ENCODE measurements around the gene TDRD12. TPM values are rescaled to one million over a fixed set of nuclear protein-coding genes. Genes with fewer than 3 reads are reported as not detected.

TDRD12 gene
- total and polyA plus RNA-seq, 2 of the 13 experiments (the other 11 are each of a cell fraction or from before 2014, with no cell fraction given) = 0.03 to 0.40 TPM

DNA sequence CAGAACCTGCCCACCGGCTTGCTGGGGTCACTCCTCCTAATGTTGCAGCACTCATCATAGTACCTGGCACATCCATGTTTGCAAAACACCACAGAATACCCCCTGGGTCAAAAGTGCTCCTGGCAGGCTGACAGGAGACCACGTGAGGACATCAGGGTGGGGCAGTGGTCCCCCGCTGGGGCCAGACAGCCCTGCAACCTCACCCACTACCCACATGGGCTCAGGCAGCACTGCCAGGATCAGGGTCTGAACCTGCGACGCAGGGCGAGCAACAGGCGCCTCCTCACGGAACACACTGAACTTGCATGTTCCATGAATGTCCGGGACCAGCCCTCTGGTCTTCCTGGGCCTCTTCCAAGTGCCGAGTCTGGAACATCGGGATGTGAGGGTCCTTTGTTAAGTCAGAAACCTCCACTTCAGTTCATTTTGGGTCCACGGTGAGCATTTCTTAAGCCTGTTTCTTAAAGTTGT, 151.4 kb downstream of the TDRD12 start (continued):
- TF ChIP-seq HNF4A (CRISPR knock-in tag; IDR thresholded peaks at IDR 0.05) = 0 out of 2 replicates have a peak, but pooled peaks have one; percentile 27
- TF ChIP-seq ZNF737 (CRISPR knock-in tag; IDR thresholded peaks at IDR 0.05; ENCODE audit: borderline replicate concordance) = no peak
- TF ChIP-seq, protein P1, sequence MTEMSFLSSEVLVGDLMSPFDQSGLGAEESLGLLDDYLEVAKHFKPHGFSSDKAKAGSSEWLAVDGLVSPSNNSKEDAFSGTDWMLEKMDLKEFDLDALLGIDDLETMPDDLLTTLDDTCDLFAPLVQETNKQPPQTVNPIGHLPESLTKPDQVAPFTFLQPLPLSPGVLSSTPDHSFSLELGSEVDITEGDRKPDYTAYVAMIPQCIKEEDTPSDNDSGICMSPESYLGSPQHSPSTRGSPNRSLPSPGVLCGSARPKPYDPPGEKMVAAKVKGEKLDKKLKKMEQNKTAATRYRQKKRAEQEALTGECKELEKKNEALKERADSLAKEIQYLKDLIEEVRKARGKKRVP (CRISPR knock-in tag; IDR thresholded peaks at IDR 0.05) = no peak
- TF ChIP-seq, protein P2, sequence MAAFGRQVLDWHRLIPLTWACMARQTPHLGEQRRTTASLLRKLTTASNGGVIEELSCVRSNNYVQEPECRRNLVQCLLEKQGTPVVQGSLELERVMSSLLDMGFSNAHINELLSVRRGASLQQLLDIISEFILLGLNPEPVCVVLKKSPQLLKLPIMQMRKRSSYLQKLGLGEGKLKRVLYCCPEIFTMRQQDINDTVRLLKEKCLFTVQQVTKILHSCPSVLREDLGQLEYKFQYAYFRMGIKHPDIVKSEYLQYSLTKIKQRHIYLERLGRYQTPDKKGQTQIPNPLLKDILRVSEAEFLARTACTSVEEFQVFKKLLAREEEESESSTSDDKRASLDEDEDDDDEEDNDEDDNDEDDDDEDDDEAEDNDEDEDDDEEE (CRISPR knock-in tag; IDR thresholded peaks at IDR 0.05) = no peak
- no peak for TF ChIP-seq NFE2L2 (IDR thresholded peaks at IDR 0.05; ENCODE audit: low read length)
- TF ChIP-seq GABPB1 (CRISPR knock-in tag; IDR thresholded peaks at IDR 0.05) = peak; percentile 16; the same call in 1 of the 2 replicates
- TF ChIP-seq ATF1 (CRISPR knock-in tag; IDR thresholded peaks at IDR 0.05) = no peak
- no peak for TF ChIP-seq RFX3 (CRISPR knock-in tag; IDR thresholded peaks at IDR 0.05)
- no peak for TF ChIP-seq KLF11 (CRISPR knock-in tag; IDR thresholded peaks at IDR 0.05)
- TF ChIP-seq WIZ (CRISPR knock-in tag; IDR thresholded peaks at IDR 0.05) = no peak
- TF ChIP-seq MAZ (IDR thresholded peaks at IDR 0.05; ENCODE audit: borderline replicate concordance, low read depth, low read length) = no peak
- TF ChIP-seq MAZ (CRISPR knock-in tag; IDR thresholded peaks at IDR 0.05; ENCODE audit: low read depth) = 0 out of 2 replicates have a peak, but pooled peaks have one; percentile 38
- no peak for TF ChIP-seq IKZF1 (IDR thresholded peaks at IDR 0.05)
- no peak for TF ChIP-seq NCOR1 (IDR thresholded peaks at IDR 0.05; ENCODE audit: borderline replicate concordance, low read length)

DNA sequence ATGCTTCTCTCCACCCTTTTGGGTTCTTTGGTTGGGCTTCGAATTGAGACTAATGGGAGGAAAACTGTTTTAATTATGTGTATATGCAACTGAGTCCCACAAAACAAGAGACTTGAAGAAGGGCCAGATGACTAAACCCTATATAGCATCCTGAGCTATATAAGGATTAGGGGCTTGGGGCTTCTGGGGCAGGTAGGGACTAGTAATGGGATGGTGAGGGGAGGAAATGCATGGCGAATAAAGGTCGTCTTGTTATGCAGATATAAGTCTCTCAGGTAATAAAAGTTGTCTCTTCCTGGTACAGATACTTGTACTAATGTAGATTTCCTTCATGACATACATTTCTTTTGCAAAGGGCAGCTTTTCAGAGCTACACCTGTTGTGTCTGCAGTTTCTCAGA, 152.8 kb downstream of the TDRD12 start:
- Histone ChIP-seq H3K36me3 (replicated peaks in 1 of 2; ENCODE audit: control insufficient read depth in 1 of 2, insufficient read depth in 2 of 2, low read length in 2 of 2) (no peaks in the 10 kb centered on the region), H3K27me3 (ENCODE audit: control insufficient read depth in 1 of 2, insufficient read depth in 2 of 2, low read length in 2 of 2) (no peaks in the 10 kb centered on the region), H2AFZ (ENCODE audit: low read length) (no peak overlapping the region), H3K79me2 (ENCODE audit: insufficient read depth, low read length) (no peaks in the 10 kb centered on the region), H4K20me1 (ENCODE audit: insufficient read depth, low read length) (no peaks in the 10 kb centered on the region), H3K4me1 (ENCODE audit: insufficient read depth, low read length) (peaks cover 26% of the 10 kb centered on the region), H3K9me3 (ENCODE audit: low read length) (no peaks in the 10 kb centered on the region), H3K4me3 (replicated peaks in 1 of 3; ENCODE audit: insufficient read depth in 1 of 3, low read depth in 2 of 3, low read length in 3 of 3) (no peak overlapping the region), H3K9ac (ENCODE audit: insufficient read depth, low read depth, low read length) (no peak overlapping the region), H3K27ac (ENCODE audit: extremely low read length, insufficient read depth, low read length) (no peak overlapping the region), H3K4me2 (ENCODE audit: low read depth, low read length) (no peak overlapping the region)
- DNase-seq (ENCODE audit: low spot score) (no peak), FAIRE-seq (no peak), ATAC-seq (no peak)
- 75% methylated on average over 3 of the region's 3 CpGs for WGBS (ENCODE audit: low lambda C conversion rate)
- intact Hi-C loops (cut with micrococcal nuclease; ENCODE audit: unreplicated experiment) (no loop called here), in situ Hi-C loops (cut with HindIII; ENCODE audit: extremely low pct_ligation_motif_present, low pct_unique_long_range_greater_than_20kb) (no loop called here)
- CTCF ChIA-PET (ENCODE audit: low intra/inter-chr PET ratio, low total read pairs) = no interaction called here
- BruUV-seq (replicated peaks) = no TSS peak
- POLR2A ChIA-PET = no interaction called here
- no peak for TF ChIP-seq TCF12 (IDR thresholded peaks at IDR 0.05)
- TF ChIP-seq TCF12 (CRISPR knock-in tag; IDR thresholded peaks at IDR 0.05) = no peak
- TF ChIP-seq HCFC1 (IDR thresholded peaks at IDR 0.05; ENCODE audit: low read depth, low read length) = no peak
- TF ChIP-seq MYC (CRISPR knock-in tag; IDR thresholded peaks at IDR 0.05; ENCODE audit: borderline replicate concordance) = no peak
- TF ChIP-seq MIXL1 (CRISPR knock-in tag; IDR thresholded peaks at IDR 0.05) = no peak
- TF ChIP-seq ZNF557 (CRISPR knock-in tag; IDR thresholded peaks at IDR 0.05) = no peak
- no peak for TF ChIP-seq NAIF1 (CRISPR knock-in tag; IDR thresholded peaks at IDR 0.05; ENCODE audit: borderline replicate concordance)
- no peak for TF ChIP-seq ZNF383 (CRISPR knock-in tag; IDR thresholded peaks at IDR 0.05; ENCODE audit: borderline replicate concordance)
- TF ChIP-seq, protein P3, sequence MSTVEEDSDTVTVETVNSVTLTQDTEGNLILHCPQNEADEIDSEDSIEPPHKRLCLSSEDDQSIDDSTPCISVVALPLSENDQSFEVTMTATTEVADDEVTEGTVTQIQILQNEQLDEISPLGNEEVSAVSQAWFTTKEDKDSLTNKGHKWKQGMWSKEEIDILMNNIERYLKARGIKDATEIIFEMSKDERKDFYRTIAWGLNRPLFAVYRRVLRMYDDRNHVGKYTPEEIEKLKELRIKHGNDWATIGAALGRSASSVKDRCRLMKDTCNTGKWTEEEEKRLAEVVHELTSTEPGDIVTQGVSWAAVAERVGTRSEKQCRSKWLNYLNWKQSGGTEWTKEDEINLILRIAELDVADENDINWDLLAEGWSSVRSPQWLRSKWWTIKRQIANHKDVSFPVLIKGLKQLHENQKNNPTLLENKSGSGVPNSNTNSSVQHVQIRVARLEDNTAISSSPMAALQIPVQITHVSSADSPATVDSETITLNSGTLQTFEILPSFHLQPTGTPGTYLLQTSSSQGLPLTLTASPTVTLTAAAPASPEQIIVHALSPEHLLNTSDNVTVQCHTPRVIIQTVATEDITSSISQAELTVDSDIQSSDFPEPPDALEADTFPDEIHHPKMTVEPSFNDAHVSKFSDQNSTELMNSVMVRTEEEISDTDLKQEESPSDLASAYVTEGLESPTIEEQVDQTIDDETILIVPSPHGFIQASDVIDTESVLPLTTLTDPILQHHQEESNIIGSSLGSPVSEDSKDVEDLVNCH (CRISPR knock-in tag; IDR thresholded peaks at IDR 0.05) = no peak
- TF ChIP-seq ZNF777 (CRISPR knock-in tag; IDR thresholded peaks at IDR 0.05) = no peak
- TF ChIP-seq ZNF644 (CRISPR knock-in tag; IDR thresholded peaks at IDR 0.05; ENCODE audit: low read depth) = no peak

Data from HepG2 (cell line).